HG02852 (cell line): ENCODE measurements around the gene FBXO2.

Source experiments
- ATAC-seq: cut with Tn5 transposase; IDR thresholded peaks from one replicate; pipeline ENCODE4 v1.9.1; 2021; ENCODE audit warnings: mild to moderate bottlenecking, moderate library complexity; ENCODE audit not compliant: unreplicated experiment

FBXO2 gene

GRCh38 chr1:11682287-11682771, 28.1 kb upstream of the FBXO2 start:
- ATAC-seq, result no peak

- ATAC-seq, result peak; percentile 82
Measured at GRCh38 chr1:11681071-11681771, 27.0 kb upstream of the FBXO2 start, which contains the start of gene MAD2L2. TSS of gene MAD2L2 (minus strand) at chr1:11681148. CDS start at chr1:11680601, 547 bp downstream.

- ATAC-seq, result peak; percentile 24
Measured at GRCh38 chr1:11680270-11681070, 26.2 kb upstream of the FBXO2 start.

GRCh38 chr1:11678442-11678841, 24.2 kb upstream of the FBXO2 start:
- ATAC-seq, result no peak

GRCh38 chr1:11676386-11677103, 22.3 kb upstream of the FBXO2 start:
- no peak for ATAC-seq

GRCh38 chr1:11675325-11675724, 21.1 kb upstream of the FBXO2 start:
- ATAC-seq, result no peak

- no peak for ATAC-seq
Measured at GRCh38 chr1:11674488-11674887, 20.3 kb upstream of the FBXO2 start.

- no peak for ATAC-seq
Measured at GRCh38 chr1:11673089-11673769, 19.0 kb upstream of the FBXO2 start.

GRCh38 chr1:11671544-11672286, 17.5 kb upstream of the FBXO2 start:
- no peak for ATAC-seq

GRCh38 chr1:11671205-11671543, 16.9 kb upstream of the FBXO2 start:
- ATAC-seq, result no peak

- no peak for ATAC-seq
Measured at GRCh38 chr1:11670747-11671146, 16.5 kb upstream of the FBXO2 start.

- ATAC-seq, result no peak
Measured at GRCh38 chr1:11668516-11668915, 14.3 kb upstream of the FBXO2 start.

GRCh38 chr1:11664336-11665065, 10.3 kb upstream of the FBXO2 start:
- peak; percentile 51 for ATAC-seq

GRCh38 chr1:11661103-11661502, 6.9 kb upstream of the FBXO2 start:
- no peak for ATAC-seq

GRCh38 chr1:11659748-11660147, 5.5 kb upstream of the FBXO2 start:
- ATAC-seq, result no peak

GRCh38 chr1:11658542-11658941, 4.3 kb upstream of the FBXO2 start:
- ATAC-seq, result no peak

GRCh38 chr1:11657654-11658053, 3.4 kb upstream of the FBXO2 start:
- ATAC-seq, result no peak

- ATAC-seq, result peak; percentile 30
Measured at GRCh38 chr1:11654939-11655808, 945 bp upstream of the FBXO2 start.

- no peak for ATAC-seq
Measured at GRCh38 chr1:11653861-11654136, 430 bp downstream of the FBXO2 start.
